Stimulated activated CD4-positive, alpha-beta T cell treated with anti-CD3 and anti-CD28 coated beads, Interleukin-12 subunit alpha, Interleukin-12 subunit beta, amount 100 ng/mL, for 48 hours (primary cell): ENCODE measurements around the gene LMF2.
"Not testable (repeated sequence)": the region's sequence is repeated elsewhere in the genome, so short reads cannot be mapped to it uniquely, and the experiment has no call there.

Experiments used
- DNase-seq, 3 donors: peaks; one replicate each; pipeline ENCODE4 v3.0.0-alpha.2; 2020; ENCODE audit warnings: low read depth in 2 of 3, low spot score in 1 of 3

LMF2 gene

GRCh38 chr22:50524676-50525103 lies 17.2 kb upstream of the LMF2 start:
- no peak for DNase-seq

DNA sequence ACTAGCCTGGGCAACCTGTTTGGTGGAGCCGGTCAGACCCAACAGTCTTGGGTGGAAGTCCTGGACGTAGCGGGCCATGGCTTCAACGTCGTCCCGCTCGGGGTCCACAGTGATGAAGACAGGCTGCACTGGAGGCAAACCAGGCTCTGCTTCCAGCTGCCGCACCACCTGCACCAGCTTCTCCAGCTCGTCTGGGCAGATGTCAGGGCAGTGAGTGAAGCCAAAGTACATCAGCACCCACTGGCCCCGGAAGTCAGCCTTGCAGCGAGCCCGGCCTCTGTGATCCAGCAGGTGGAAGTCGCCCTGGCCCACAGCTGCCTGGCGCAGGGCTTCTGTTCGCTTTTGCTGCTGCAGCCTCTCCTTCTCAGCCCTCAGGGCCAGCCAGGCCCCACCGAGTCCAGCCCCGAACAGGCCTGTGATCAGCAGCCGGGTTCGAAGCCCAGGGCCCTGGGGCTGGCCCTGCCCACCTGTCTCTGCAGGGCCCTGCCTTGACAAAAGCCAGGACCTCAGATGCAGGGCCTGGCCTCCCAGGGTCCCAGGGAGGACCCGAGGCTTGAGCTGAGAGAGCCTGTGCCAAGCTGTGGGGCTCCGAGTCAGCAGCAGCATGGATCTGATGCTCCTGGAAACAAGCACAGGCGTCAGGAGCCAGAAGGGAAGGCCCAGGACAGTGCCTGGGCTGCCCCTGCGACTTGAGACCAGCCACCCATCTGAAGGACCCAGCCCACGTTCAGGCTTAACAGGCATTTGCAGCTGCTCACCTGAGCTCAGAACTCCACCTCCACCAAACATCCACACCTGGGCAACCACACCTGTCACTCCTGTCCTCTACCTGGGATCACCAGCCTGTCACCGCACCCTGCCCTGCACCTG lies 16.5 kb upstream of the LMF2 start:
- no peak for DNase-seq

- no peak for DNase-seq
Measured at GRCh38 chr22:50523458-50523805, 15.9 kb upstream of the LMF2 start.

GRCh38 chr22:50522806-50523438 lies 15.4 kb upstream of the LMF2 start:
- DNase-seq, result no peak

DNA sequence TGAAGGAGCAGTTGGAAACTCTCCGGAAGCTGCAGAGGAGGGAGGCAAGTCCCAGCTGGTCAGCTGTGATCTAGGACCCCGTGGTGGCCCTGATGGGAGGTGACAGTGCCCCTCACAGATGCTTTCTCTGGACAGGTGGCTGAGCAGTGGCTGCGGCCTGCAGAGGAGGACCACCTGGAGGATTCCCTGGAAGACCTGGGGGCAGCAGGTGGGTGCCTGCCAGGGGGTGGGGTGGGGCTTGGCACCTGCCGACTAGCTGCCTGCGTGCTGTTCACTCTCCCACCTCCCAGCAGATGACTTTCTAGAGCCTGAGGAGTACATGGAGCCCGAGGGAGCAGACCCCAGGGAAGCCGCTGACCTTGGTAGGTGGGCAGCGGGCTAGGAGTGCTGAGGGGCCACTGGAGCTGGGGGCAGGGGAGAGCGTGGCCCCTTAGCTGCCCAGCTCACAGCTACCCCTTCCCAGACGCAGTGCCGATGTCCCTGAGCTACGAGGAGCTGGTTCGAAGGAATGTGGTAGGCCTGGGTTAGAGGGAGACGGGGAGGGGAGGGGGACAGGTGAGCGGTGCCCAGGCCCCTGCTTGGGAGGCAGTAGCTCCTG lies 14.8 kb upstream of the LMF2 start:
- no peak for DNase-seq

DNA sequence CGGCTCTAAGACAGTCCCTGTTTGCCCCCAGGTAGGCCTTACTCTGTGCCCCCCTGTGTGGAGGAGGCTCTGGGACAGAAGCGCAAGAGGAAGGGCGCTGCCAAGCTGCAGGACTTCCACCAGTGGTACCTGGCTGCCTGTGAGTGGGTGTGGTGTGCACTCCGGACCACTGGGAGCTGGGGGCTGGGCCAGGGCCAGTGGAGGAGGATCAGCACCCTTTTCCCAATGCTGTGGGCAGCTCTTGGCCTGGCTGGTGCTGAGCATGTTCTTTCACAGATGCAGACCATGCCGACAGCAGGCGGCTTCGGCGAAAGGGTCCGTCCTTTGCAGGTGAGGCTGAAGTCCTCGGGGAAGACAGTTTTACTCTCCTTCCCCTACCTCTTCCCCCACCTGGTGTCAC lies 14.2 kb upstream of the LMF2 start:
- DNase-seq, result no peak

GRCh38 chr22:50520826-50521453 lies 13.4 kb upstream of the LMF2 start:
- no peak for DNase-seq

- DNase-seq, result not testable (repeated sequence)
Measured at GRCh38 chr22:50520184-50520583, 12.7 kb upstream of the LMF2 start.

- DNase-seq, result no peak
Measured at GRCh38 chr22:50519151-50519550, 11.6 kb upstream of the LMF2 start.

- no peak for DNase-seq
Measured at GRCh38 chr22:50518606-50519005, 11.1 kb upstream of the LMF2 start.

- DNase-seq, result no peak
Measured at GRCh38 chr22:50517495-50518260, 10.2 kb upstream of the LMF2 start.

DNA sequence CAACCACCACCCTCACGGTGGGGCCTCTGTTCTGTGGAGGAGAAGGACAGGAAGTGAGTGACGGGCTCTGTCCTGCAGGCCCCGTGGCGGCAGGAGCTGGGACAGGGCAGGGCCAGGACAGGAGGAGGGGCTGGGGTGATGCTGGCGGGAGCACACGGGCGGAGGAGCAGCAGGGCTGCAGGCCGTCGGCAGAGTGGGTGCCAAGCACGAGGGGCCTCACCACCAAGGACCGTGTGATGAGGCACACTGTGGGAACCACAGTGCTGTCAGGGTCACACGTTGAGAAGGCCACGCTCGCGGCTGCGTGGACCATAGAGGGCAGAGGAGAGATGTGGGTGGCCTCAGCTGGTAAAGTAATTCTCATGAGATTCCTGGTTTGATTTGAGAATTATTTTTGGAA lies 9.4 kb upstream of the LMF2 start:
- no peak for DNase-seq

GRCh38 chr22:50516068-50516467 lies 8.6 kb upstream of the LMF2 start:
- no peak for DNase-seq

DNA sequence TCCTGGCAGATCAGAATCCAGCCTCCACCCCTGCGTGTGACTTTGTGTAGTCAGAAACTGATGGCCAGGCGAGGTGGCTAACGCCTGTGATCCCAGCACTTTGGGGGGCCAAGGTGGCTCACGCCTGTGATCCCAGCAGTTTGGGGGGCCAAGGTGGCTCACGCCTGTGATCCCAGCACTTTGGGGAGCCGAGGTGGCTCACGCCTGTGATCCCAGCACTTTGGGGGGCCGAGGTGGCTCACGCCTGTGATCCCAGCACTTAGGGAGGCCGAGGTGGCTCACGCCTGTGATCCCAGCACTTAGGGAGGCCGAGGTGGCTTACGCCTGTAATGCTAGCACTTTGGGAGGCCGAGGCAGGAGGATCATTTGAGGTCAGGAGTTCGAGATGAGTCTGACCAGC lies 5.7 kb upstream of the LMF2 start:
- DNase-seq, result no peak

DNA sequence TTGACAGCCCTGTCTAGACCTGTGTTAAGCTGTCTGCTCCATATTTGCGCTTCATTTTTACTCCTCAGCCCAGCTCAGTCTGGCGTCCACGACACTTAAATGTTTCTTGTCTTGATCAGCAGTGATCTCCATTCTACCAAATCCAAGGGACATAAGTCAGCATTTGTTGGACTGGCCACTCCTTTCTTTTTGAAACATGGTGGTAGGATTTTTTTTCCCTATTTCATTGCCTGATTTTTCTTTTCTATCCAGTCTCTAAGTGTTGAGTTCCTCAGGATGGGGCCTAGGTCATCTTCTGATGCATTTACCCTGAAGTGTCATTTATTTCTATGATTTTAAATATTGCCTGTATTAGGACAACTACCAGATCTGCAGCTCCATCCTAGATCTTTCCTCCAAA lies 1.4 kb upstream of the LMF2 start:
- no peak for DNase-seq

DNA sequence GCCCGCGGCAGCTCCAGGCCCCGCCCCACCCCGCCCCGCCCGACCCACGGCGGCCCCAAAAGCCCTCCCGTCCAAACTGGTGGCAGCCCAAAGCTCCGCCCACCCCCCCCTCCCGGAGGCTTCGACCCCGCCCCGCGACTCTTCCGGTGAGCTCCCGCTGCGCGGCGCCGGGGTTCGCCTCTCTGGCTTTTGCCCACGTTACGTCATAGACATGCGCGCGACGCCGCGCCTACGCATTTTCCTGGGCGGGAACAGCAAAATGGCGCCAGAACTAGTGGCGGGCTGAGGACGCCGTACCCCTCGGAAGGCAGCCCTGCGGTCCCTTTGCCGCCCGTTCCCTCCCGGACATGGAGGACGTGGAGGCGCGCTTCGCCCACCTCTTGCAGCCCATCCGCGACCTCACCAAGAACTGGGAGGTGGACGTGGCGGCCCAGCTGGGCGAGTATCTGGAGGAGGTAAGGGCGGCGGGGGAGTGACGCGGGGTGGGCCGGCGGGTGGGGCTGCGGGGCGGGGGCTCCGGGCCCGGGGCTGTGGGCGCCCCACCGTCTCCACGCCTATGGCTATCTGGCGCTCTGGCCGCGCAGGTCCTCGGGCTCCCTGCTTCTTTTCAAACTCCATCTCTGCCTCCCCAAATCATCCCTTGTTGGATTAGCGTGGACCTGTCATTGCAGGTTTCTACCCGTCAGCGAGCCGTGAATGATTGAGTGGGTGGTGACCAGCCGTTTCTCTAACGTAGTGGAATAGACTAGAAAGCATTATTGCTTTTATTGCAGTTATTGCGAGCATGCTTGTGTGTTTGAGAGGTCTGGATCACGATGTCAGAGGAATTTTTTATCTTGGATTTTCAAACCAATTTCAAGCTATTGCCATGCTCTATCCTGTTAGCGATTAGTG lies 736 bp upstream of the LMF2 start, which contains the start of gene NCAPH2:
Gene NCAPH2, plus strand, starts transcription at position 234 of the 894 bp plus-strand sequence. Its CDS starts 114 bp downstream, at position 348.
- peak; percentile 96 to 99 (median 97) for DNase-seq

DNA sequence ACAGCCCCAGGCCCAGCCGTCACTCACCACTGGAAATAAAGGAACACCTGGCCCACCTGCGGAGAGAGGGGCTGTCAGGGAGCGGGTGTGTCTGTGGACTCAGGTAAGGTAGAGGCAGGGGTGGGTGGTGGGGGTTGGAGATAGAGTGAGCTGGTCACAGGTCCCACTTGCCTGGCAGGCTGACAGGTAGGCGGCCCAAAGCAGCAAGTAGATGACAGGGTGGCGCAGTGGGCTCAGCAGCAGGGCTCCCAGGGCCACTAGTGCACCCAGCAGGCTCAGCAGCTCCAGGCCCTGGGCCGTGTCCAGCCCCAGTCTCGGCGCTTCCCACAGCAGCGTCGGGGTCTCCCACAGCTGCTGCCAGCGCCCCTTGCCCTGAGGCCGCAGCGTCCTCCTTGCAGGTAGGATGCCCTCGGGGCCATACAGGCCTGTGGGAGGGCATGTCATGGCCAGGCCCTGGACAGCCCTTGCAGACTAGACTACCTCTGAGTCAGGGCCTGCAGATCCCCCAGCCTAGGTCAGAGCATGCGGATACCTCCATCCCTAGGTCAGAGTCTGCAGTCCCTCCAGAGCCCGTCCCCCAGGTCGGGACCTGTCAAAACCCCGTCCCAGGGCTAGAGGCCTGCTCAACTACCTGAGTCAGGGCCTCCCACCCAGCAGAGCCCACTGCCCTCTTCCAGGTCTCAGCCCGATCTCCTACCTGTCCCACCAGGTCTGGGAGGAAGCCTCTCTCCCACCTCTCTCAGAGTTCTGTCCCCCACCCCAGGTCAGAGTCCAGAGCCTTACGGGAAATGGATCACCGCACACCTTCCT lies 686 bp downstream of the LMF2 start:
- DNase-seq, result no peak

- DNase-seq, result no peak
Measured at GRCh38 chr22:50505776-50506610, 1.5 kb downstream of the LMF2 start.
